ENCODE results near the gene MGST2. TPM values are rescaled to one million over a fixed set of nuclear protein-coding genes. Genes with fewer than 3 reads are reported as not detected.
"Not testable (repeated sequence)": the region's sequence is repeated elsewhere in the genome, so short reads cannot be mapped to it uniquely, and the experiment has no call there.

MGST2 gene
- total RNA-seq, 1 donor from 2014 or later: 17.6 TPM

- Histone ChIP-seq H3K27me3 (ENCODE audit: insufficient read depth, low read length) (peaks cover 11% of the 10 kb centered on the region), H2AFZ (ENCODE audit: low read depth, low read length) (no peak overlapping the region), H3K4me1 (ENCODE audit: insufficient read depth, low read length) (no peaks in the 10 kb centered on the region), H4K20me1 (ENCODE audit: insufficient read depth, low read length) (no peaks in the 10 kb centered on the region), H3K27ac (ENCODE audit: low read depth, low read length) (no peak overlapping the region), H3K79me2 (ENCODE audit: insufficient read depth, low read length) (no peaks in the 10 kb centered on the region), H3K9ac (ENCODE audit: low read length) (no peak overlapping the region), H3K9me3 (ENCODE audit: insufficient read depth, low read depth, low read length) (no peaks in the 10 kb centered on the region), H3K36me3 (ENCODE audit: insufficient read depth, low read length) (no peaks in the 10 kb centered on the region), H3K4me2 (ENCODE audit: low read length) (no peak overlapping the region), H3K4me3 (ENCODE audit: insufficient read depth, low read depth, low read length) (no peak overlapping the region)
- no peak for DNase-seq (ENCODE audit: low read depth)
- no peak overlapping the region for H3K27ac Mint-ChIP-seq (ENCODE audit: unreplicated experiment)
- no peak overlapping the region for H3K4me3 Mint-ChIP-seq (ENCODE audit: unreplicated experiment)
- H3K36me3 Mint-ChIP-seq (ENCODE audit: low read depth, unreplicated experiment): peaks cover 1% of the 10 kb centered on the region
- H3K27me3 Mint-ChIP-seq (ENCODE audit: low read depth, unreplicated experiment): peaks cover 31% of the 10 kb centered on the region
- no peak for FAIRE-seq
- H3K9me3 Mint-ChIP-seq (ENCODE audit: unreplicated experiment): no peaks in the 10 kb centered on the region
- TF ChIP-seq CTCF (IDR thresholded peaks at IDR 0.05; ENCODE audit: insufficient read depth, low read depth, low read length) (no peak), EZH2 (IDR thresholded peaks at IDR 0.05; ENCODE audit: insufficient read depth, low read length) (no peak)
- peaks cover 8% of the 10 kb centered on the region for H3K4me1 Mint-ChIP-seq (ENCODE audit: low read depth, unreplicated experiment)
Measured at GRCh38 chr4:139631791-139632190, 33.8 kb upstream of the MGST2 start.

- H3K27ac Mint-ChIP-seq (ENCODE audit: unreplicated experiment): peak overlapping the region; percentile 60
- not testable (repeated sequence) for H3K36me3 Mint-ChIP-seq (ENCODE audit: low read depth, unreplicated experiment); H3K27ac ChIP-seq (ENCODE audit: low read depth, low read length); H3K4me1 Mint-ChIP-seq (ENCODE audit: low read depth, unreplicated experiment); H3K9me3 ChIP-seq (ENCODE audit: insufficient read depth, low read depth, low read length); H4K20me1 ChIP-seq (ENCODE audit: insufficient read depth, low read length); H3K4me1 ChIP-seq (ENCODE audit: insufficient read depth, low read length); H3K4me2 ChIP-seq (ENCODE audit: low read length); H3K9me3 Mint-ChIP-seq (ENCODE audit: unreplicated experiment); H3K27me3 ChIP-seq (ENCODE audit: insufficient read depth, low read length); H3K4me3 Mint-ChIP-seq (ENCODE audit: unreplicated experiment); DNase-seq (ENCODE audit: low read depth); FAIRE-seq; H3K4me3 ChIP-seq (ENCODE audit: insufficient read depth, low read depth, low read length); H3K36me3 ChIP-seq (ENCODE audit: insufficient read depth, low read length); H3K9ac ChIP-seq (ENCODE audit: low read length); H2AFZ ChIP-seq (ENCODE audit: low read depth, low read length); H3K79me2 ChIP-seq (ENCODE audit: insufficient read depth, low read length)
- peaks cover 31% of the 10 kb centered on the region for H3K27me3 Mint-ChIP-seq (ENCODE audit: low read depth, unreplicated experiment)
Measured at GRCh38 chr4:139632739-139633138, 32.9 kb upstream of the MGST2 start.

- Mint-ChIP-seq H3K4me3 (ENCODE audit: unreplicated experiment) (no peak overlapping the region), H3K27ac (ENCODE audit: unreplicated experiment) (no peak overlapping the region), H3K9me3 (ENCODE audit: unreplicated experiment) (peaks cover 6% of the 10 kb centered on the region), H3K4me1 (ENCODE audit: low read depth, unreplicated experiment) (peaks cover 8% of the 10 kb centered on the region), H3K27me3 (ENCODE audit: low read depth, unreplicated experiment) (peaks cover 29% of the 10 kb centered on the region), H3K36me3 (ENCODE audit: low read depth, unreplicated experiment) (peaks cover 4% of the 10 kb centered on the region)
- Histone ChIP-seq H3K4me3 (ENCODE audit: insufficient read depth, low read depth, low read length) (no peak overlapping the region), H3K27ac (ENCODE audit: low read depth, low read length) (no peak overlapping the region), H3K4me2 (ENCODE audit: low read length) (peak overlapping the region; percentile 80), H3K4me1 (ENCODE audit: insufficient read depth, low read length) (no peaks in the 10 kb centered on the region), H3K9ac (ENCODE audit: low read length) (peak overlapping the region; percentile 42), H2AFZ (ENCODE audit: low read depth, low read length) (peak overlapping the region; percentile 47), H4K20me1 (ENCODE audit: insufficient read depth, low read length) (no peaks in the 10 kb centered on the region), H3K27me3 (ENCODE audit: insufficient read depth, low read length) (peaks cover 9% of the 10 kb centered on the region), H3K9me3 (ENCODE audit: insufficient read depth, low read depth, low read length) (no peaks in the 10 kb centered on the region), H3K79me2 (ENCODE audit: insufficient read depth, low read length) (no peaks in the 10 kb centered on the region), H3K36me3 (ENCODE audit: insufficient read depth, low read length) (no peaks in the 10 kb centered on the region)
- DNase-seq (ENCODE audit: low read depth): no peak
- TF ChIP-seq EZH2 (IDR thresholded peaks at IDR 0.05; ENCODE audit: insufficient read depth, low read length): no peak
- TF ChIP-seq CTCF (IDR thresholded peaks at IDR 0.05; ENCODE audit: insufficient read depth, low read depth, low read length): no peak
- no peak for FAIRE-seq
Measured at GRCh38 chr4:139633195-139633594, 32.4 kb upstream of the MGST2 start.
